Measurements from ENCODE around the gene HECW1. TPM values are rescaled to one million over a fixed set of nuclear protein-coding genes. Genes with fewer than 3 reads are reported as not detected.

Gene HECW1
- total and polyA plus RNA-seq, 2 donors (not counting 1 experiment from before 2014, with no cell fraction given) = not detected

DNA sequence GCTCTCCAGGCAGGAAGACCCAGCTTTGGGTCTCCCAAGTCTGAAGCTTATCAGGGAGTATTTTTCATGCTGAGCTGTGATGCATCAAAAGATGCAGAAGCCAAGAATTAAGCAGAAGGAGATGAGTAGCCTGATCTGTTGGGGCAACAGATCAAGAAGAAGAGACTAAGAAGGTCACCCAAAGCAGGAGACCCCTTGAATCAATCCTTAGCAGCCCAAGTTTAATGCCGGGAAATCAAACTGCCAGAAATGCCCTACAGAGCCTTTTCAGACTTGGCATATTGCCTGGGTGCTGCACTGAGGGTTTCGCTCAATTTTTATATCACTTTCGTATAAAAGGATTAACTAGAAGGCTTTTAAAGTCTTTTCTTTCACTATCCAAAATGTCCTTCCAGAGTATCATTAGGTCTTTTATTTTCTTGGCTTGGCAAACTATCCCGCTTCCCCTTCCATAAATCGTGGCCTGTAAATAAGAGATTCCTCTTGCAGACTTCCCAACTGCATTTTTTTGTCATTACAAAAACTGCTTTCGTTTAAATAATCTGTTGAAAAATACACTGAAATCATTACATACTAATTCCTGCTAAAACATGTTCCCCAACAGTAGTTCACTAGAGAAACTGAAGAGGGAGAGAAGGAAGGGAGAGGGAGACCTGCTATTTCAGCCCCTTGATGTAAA lies 421.5 kb downstream of the HECW1 start:
- Mint-ChIP-seq H3K27me3 (peaks cover 19% of the 10 kb centered on the region), H3K27ac (no peak overlapping the region), H3K9me3 (ENCODE audit: insufficient read depth) (no peaks in the 10 kb centered on the region), H3K4me3 (no peak overlapping the region), H3K4me1 (no peaks in the 10 kb centered on the region)
- H3K27me3 ChIP-seq (replicated peaks in 1 of 4; ENCODE audit: control extremely low read depth in 1 of 4, control insufficient read depth in 3 of 4, insufficient read depth in 4 of 4, low read length in 3 of 4) = no peaks in the 10 kb centered on the region
- no peaks in the 10 kb centered on the region for H3K36me3 ChIP-seq (replicated peaks in 1 of 2; ENCODE audit: control extremely low read depth in 1 of 2, control insufficient read depth in 1 of 2, extremely low read depth in 1 of 2, insufficient read depth in 2 of 2, low read length in 1 of 2)
- no peak for TF ChIP-seq EZH2 (IDR thresholded peaks at IDR 0.05; ENCODE audit: borderline replicate concordance, insufficient read depth, low read depth, low read length, poor library complexity, severe bottlenecking)
- TF ChIP-seq, protein P1, sequence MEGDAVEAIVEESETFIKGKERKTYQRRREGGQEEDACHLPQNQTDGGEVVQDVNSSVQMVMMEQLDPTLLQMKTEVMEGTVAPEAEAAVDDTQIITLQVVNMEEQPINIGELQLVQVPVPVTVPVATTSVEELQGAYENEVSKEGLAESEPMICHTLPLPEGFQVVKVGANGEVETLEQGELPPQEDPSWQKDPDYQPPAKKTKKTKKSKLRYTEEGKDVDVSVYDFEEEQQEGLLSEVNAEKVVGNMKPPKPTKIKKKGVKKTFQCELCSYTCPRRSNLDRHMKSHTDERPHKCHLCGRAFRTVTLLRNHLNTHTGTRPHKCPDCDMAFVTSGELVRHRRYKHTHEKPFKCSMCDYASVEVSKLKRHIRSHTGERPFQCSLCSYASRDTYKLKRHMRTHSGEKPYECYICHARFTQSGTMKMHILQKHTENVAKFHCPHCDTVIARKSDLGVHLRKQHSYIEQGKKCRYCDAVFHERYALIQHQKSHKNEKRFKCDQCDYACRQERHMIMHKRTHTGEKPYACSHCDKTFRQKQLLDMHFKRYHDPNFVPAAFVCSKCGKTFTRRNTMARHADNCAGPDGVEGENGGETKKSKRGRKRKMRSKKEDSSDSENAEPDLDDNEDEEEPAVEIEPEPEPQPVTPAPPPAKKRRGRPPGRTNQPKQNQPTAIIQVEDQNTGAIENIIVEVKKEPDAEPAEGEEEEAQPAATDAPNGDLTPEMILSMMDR (IDR thresholded peaks at IDR 0.05) = no peak
- DNase-seq (no peak), ATAC-seq (ENCODE audit: low read depth) (no peak)
- intact Hi-C loops (cut with micrococcal nuclease) = no loop called here
- no peaks in the 10 kb centered on the region for H3K4me1 ChIP-seq (ENCODE audit: control insufficient read depth in 2 of 2, insufficient read depth in 2 of 2, low read length in 2 of 2)
- ChIA-PET CTCF (no interaction called here), POLR2A (no interaction called here)
- H3K4me2 ChIP-seq (replicated peaks; ENCODE audit: low read depth, low read length, poor library complexity, severe bottlenecking) = no peak overlapping the region
- no peak overlapping the region for H3K27ac ChIP-seq (ENCODE audit: low read length in 2 of 2)
- H3K9ac ChIP-seq (ENCODE audit: low read length) = no peak overlapping the region
- H3K9me3 ChIP-seq (ENCODE audit: control extremely low read depth in 1 of 3, control insufficient read depth in 2 of 3, insufficient read depth in 1 of 3, low read length in 2 of 3) = no peaks in the 10 kb centered on the region
- no peaks in the 10 kb centered on the region for H3K79me2 ChIP-seq (ENCODE audit: control insufficient read depth, insufficient read depth, low read length)
- no peak overlapping the region for H2AFZ ChIP-seq (ENCODE audit: insufficient read depth, low read depth, low read length, poor library complexity, severe bottlenecking)
- H3K4me3 ChIP-seq (ENCODE audit: control extremely low read depth in 1 of 5, extremely low read depth in 1 of 5, insufficient read depth in 1 of 5, low read depth in 2 of 5, low read length in 4 of 5) = no peak overlapping the region
- WGBS (ENCODE audit: insufficient coverage) = 100% methylated on average over 3 of the region's 6 CpGs
- H4K20me1 ChIP-seq (ENCODE audit: control insufficient read depth, insufficient read depth, low read length, poor library complexity, severe bottlenecking) = no peaks in the 10 kb centered on the region

DNA sequence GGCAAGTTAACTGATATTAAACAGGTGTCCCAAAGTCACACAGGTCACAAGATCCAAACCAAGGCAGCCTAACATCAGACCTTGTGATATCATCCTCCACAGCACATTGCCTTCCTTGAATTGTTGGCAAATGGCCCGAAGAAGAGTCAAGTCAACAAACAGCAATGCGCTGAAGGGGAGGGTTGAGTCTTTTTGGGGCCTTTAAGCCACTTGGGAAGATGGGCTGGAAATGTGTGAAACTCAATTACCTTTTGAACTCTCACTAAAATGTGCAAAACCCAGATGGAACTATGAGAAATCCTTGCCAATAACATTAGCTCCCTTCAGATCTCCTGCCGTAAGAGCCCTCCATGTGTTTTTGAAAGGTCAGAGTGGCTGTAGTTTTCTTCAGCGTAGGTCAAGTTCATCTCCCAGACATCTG lies 422.6 kb downstream of the HECW1 start:
- Histone ChIP-seq H3K9ac (ENCODE audit: low read length) (no peak overlapping the region), H3K4me1 (ENCODE audit: control insufficient read depth in 2 of 2, insufficient read depth in 2 of 2, low read length in 2 of 2) (no peaks in the 10 kb centered on the region), H3K4me2 (replicated peaks; ENCODE audit: low read depth, low read length, poor library complexity, severe bottlenecking) (no peak overlapping the region), H4K20me1 (ENCODE audit: control insufficient read depth, insufficient read depth, low read length, poor library complexity, severe bottlenecking) (no peaks in the 10 kb centered on the region), H3K79me2 (ENCODE audit: control insufficient read depth, insufficient read depth, low read length) (no peaks in the 10 kb centered on the region), H3K9me3 (ENCODE audit: control extremely low read depth in 1 of 3, control insufficient read depth in 2 of 3, insufficient read depth in 1 of 3, low read length in 2 of 3) (no peaks in the 10 kb centered on the region), H3K36me3 (replicated peaks in 1 of 2; ENCODE audit: control extremely low read depth in 1 of 2, control insufficient read depth in 1 of 2, extremely low read depth in 1 of 2, insufficient read depth in 2 of 2, low read length in 1 of 2) (no peaks in the 10 kb centered on the region), H3K4me3 (ENCODE audit: control extremely low read depth in 1 of 5, extremely low read depth in 1 of 5, insufficient read depth in 1 of 5, low read depth in 2 of 5, low read length in 4 of 5) (no peak overlapping the region), H3K27ac (ENCODE audit: low read length in 2 of 2) (no peak overlapping the region), H2AFZ (ENCODE audit: insufficient read depth, low read depth, low read length, poor library complexity, severe bottlenecking) (no peak overlapping the region), H3K27me3 (replicated peaks in 1 of 4; ENCODE audit: control extremely low read depth in 1 of 4, control insufficient read depth in 3 of 4, insufficient read depth in 4 of 4, low read length in 3 of 4) (no peaks in the 10 kb centered on the region)
- H3K27ac Mint-ChIP-seq = no peak overlapping the region
- ATAC-seq (ENCODE audit: low read depth) (no peak), DNase-seq (no peak)
- peaks cover 14% of the 10 kb centered on the region for H3K27me3 Mint-ChIP-seq
- intact Hi-C loops (cut with micrococcal nuclease) = no loop called here
- 86% methylated on average over 1 of the region's 4 CpGs for WGBS (ENCODE audit: insufficient coverage)
- ChIA-PET CTCF (no interaction called here), POLR2A (no interaction called here)
- no peak overlapping the region for H3K4me3 Mint-ChIP-seq
- TF ChIP-seq, protein P1 (IDR thresholded peaks at IDR 0.05) = no peak
- no peak for TF ChIP-seq EZH2 (IDR thresholded peaks at IDR 0.05; ENCODE audit: borderline replicate concordance, insufficient read depth, low read depth, low read length, poor library complexity, severe bottlenecking)
- no peaks in the 10 kb centered on the region for H3K4me1 Mint-ChIP-seq
- H3K9me3 Mint-ChIP-seq (ENCODE audit: insufficient read depth) = no peaks in the 10 kb centered on the region

Data from B cell (primary cell).